ENCODE measurements around the gene R3HCC1L.

The R3HCC1L gene

GRCh38 chr10:98262571-98262970 lies 128.1 kb downstream of the R3HCC1L start:
- no peak for DNase-seq

- DNase-seq = no peak
Measured at GRCh38 chr10:98263088-98263487, 128.6 kb downstream of the R3HCC1L start.

- no peak for DNase-seq
Measured at GRCh38 chr10:98264378-98265065, 130.1 kb downstream of the R3HCC1L start.

DNA sequence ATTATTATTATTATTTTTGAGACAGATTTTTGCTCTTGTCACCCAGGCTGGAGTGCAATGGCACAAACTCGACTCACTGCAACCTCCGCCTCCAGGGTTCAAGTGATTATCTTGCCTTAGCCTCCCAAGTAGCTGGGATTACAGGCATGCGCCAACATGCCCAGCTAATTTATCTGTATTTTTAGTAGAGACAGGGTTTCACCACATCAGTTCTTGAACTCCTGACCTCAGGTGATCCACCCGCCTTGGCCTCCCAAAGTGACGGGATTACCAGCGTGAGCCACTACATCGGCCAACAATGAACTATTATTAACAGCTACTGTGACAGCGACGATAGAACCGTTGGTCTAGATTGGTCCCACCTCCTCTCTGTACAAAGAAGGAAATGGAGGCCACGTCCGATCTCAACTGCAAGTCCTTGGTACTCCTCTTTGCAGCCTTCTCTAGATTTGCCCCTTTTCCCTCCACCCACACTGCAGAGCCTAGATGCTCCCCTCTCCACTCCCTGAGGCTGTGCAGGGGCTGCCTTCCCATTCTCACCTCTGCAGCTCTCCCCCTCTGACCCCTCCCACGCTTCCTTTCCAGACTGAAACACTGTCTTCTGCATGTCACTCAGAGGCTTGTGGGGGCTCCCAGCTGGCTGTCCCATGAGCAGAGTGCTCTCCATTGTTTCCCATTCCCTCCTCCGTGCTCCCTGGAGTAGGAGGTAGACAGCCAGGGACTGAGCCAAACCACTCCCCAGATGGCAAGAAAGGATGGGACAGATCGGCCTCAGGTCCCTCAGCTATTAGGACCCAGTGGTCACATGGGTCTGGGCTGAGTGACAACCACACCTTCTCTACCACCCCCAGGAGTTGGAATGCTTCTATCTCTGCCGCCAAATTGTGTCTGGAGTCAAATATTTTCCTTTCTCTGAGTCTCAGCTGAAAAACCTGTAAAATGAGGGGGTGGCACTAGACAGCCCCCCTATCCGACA lies 131.2 kb downstream of the R3HCC1L start:
- DNase-seq = no peak

- no peak for DNase-seq
Measured at GRCh38 chr10:98266647-98267046, 132.2 kb downstream of the R3HCC1L start.

- no peak for DNase-seq
Measured at GRCh38 chr10:98267069-98267893, 132.8 kb downstream of the R3HCC1L start.

- DNase-seq = no peak
Measured at GRCh38 chr10:98267894-98268693, 133.6 kb downstream of the R3HCC1L start, which contains the start of gene LOXL4. Gene LOXL4, minus strand, starts transcription at chr10:98268194. Its CDS starts 5,175 bp downstream, at chr10:98263019.

GRCh38 chr10:98268694-98269431 lies 134.4 kb downstream of the R3HCC1L start:
- no peak for DNase-seq

- DNase-seq = no peak
Measured at GRCh38 chr10:98269435-98269912, 135.0 kb downstream of the R3HCC1L start.

GRCh38 chr10:98270073-98270740 lies 135.8 kb downstream of the R3HCC1L start:
- no peak for DNase-seq

DNA sequence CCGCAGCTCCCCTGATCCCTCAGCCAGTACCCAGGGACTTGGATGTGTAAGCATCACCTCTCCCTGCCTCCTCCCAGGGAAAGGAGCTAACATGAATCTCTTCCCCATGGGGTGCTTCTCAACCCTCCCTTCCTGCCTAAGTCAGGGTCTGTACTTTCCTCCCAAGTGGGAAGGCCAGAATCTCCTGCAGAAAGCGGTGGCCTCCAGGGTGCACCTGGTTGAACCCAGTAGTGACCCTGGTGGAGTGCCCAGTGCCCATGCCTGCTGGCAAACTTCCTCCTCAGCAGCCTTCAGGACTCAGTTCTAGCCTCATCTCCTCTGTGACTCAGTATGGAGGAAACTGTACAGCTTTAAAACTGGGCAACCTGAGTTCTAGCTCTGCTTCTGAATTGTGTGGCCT lies 136.3 kb downstream of the R3HCC1L start:
- no peak for DNase-seq

- DNase-seq = no peak
Measured at GRCh38 chr10:98272245-98272644, 137.8 kb downstream of the R3HCC1L start.

DNA sequence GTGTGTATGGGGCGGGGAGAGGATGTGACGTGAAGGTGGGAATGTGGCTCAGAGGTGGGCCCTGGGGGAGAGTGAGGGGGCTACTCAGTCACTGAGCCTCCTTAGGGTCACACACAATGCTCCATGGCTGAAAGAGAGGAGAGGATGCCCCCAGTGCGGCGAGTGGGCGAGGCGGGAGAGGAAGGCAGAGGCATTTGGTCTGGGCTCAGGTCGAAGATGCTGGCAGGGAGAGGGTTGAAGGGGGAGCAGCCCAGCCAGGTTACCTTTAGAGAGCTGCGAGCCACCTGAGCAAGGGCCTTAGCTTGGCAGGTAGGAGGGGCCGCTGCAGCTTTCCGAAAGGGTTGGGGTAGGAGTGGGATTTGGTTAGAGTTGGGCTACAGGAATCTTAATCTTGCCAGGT lies 138.2 kb downstream of the R3HCC1L start:
- no peak for DNase-seq

DNA sequence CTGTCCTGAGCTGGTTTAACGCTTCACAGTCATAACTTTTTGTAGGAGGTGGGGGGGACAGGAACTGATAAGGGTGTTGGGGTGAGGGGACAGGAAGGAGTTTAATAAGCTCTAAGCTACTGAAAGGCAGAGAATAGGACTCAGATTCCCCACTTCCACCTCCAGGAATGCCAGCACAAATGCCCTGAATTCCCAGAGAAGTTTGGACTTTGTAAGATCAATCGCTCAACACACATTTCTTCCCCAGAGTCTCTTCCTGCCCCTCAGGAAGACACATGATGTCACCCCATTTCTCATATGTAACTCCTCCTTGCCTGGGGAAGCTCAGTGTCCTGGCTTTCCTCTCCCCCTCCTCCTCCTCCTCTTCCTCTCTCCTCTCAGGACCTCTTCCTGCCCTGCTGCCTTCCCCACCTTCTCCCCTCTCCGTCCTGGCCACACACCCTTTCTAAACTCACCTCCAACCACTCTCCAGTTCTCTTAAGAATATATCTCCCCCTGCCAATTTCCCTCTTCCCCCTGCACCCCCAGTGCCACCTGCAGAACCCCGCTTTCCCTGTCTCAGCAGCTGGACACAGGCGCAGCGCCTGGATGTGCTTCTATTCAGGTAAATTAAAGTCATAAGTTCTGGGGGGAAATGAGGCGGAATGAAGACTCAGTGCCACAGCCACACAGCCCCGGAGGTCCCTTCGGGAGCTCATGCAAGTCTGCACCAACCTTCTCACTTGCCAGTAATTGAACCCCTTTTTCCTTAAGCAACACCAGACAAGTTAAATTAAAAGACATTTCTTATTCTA lies 138.8 kb downstream of the R3HCC1L start:
- no peak for DNase-seq

DNA sequence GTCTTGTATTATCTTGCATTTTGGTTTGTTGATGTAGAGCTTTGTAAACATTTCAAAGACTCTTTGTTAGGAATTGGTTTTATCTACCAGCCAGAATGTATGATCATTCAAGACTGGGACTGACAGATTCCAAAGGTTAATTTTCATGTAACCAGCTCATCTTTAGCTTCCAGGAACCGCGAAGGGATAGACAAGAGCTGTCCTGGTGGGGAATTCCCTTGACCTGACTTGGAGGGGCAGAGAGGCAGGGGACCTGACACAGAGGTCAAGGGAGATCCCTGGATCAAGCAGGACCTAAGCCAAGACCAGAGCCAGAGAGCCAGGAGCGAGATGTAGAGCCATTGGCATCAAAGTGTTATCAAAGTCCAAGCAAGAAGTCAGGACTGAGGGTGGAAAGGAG lies 140.1 kb downstream of the R3HCC1L start:
- DNase-seq = no peak

DNA sequence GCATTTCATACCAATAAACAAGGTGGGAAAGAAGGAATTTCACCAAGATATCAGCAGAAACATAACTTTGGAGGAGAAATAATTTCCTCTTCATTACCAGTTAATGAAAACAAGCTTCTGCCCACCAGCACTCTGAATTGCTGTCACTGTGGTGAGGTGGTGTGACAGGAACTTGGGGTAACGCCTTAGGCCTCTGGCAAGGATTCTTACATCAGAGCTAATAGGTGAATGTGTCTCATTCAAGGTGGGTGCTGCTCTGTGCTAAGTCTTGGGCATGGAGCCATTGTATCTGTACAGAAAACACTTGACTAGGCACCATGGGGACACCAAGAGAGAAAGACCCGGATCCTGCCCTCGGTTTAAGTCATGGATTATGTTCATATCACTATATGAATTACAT lies 141.9 kb downstream of the R3HCC1L start:
- no peak for DNase-seq

- DNase-seq = no peak
Measured at GRCh38 chr10:98285416-98285815, 151.0 kb downstream of the R3HCC1L start.

DNA sequence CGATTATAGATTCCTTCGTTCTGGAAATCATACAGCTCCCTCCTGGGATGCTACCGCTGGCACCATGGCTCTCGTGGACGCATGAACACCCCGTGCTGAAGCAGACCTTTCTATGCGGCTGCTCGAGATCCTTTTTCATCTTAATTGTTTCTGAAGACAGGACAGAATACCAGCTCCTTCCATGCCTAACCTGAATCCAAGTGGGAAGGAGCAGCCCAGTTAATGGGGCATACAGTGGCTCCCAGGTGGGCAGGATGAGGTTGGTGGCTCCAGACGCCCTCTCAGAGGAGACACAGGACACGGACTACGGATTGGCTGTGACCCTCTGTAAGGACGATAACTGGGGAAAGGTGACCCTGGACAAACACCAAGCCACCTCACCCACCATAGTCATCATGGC lies 152.0 kb downstream of the R3HCC1L start:
- DNase-seq = no peak

DNA sequence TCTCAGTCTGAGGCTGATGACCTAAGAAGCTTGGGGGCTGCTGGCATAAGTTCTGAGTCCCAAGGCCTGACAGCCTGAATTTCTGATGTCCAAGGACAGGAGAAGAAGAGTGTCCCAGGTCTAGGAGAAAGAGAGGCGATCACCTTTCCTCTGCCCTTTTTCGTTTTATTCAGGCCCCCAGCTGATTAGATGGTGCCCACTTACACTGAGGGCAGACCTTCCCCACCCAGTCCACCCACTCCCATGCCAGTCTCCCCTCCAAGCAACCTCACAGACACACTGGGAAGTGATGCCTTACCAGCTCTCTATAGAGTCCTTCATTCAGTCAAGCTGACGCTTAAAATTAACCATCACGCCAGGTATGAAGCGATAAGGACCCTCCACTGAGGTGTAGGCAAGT lies 152.9 kb downstream of the R3HCC1L start:
- DNase-seq = no peak

- DNase-seq = no peak
Measured at GRCh38 chr10:98289802-98290209, 155.3 kb downstream of the R3HCC1L start.
